ENCODE measurements around the gene OR2L13.

DNA sequence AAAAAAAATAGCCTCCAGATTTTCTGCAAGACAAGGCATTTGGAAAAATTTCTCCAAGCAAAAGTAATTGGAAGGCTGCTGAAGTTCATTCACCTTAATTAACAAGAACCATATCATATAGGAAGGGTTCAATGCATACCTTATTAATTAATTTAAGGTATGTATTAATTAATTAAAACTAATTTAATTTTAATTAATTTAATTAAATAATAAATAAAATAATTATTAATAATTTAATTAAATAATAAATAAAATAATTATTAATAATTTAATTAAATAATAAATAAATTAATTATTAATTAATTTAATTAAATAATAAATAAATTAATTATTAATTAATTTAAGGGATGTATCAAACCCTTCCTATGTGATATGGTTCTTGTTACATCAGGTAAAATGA is 7.9 kb downstream of the OR2L13 start:
- no peak for TF ChIP-seq CTCF (IDR thresholded peaks at IDR 0.05)
- no peak for TF ChIP-seq POLR2A (IDR thresholded peaks at IDR 0.05)
